ENCODE measurements around the gene OSTF1. TPM values are rescaled to one million over a fixed set of nuclear protein-coding genes. Genes with fewer than 3 reads are reported as not detected.

OSTF1 gene
- total RNA-seq, 1 donor from 2014 or later = 69.7 TPM

DNA sequence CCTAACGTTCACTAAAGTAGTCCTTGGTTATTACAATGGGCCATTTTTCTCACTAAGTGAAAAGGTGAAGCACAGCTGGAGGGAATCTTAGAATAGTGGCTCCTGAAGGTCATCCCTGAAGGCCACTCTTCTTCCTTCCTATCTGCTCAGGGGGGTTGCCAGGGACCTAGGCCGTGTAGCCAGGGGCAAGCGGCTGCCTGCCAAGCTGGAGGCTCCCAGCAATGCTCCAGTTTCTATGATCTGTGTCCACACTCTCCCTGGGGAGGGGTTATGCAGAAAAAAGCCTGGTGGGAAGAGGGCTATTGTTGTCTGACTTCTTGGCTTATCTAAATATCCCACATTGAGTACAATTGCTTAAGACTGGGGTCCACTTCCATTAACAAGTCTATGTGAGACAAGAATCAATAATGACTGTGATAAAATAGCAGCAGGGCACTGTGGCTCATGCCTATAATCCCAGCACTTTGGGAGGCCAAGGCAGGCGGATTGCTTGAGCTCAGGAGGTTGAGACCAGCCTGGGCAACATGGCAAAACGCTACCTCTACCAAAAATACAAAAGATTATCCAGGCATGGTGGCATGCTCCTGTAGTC is 4.1 kb upstream of the OSTF1 start:
- DNase-seq (ENCODE audit: low spot score) = no peak

DNA sequence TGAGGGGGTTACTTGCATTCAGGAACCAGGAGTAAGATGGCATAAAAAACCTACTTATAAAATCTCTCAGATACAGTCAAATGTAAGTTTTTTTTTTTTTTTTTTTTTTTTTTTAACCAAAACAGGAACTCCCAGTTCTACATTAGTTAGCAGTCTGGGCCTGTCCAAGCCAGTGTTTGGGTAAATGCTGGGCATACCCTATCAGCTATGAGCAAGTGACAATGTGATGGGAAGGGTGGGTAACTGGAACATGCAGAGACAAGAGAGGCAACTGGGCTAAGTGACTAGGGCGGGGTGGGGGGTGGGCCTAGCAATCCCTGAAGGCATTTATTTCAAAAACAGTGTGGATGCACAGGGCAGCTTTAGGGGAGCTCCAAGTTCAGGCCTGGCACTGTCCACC is 2.7 kb upstream of the OSTF1 start:
- no peak for DNase-seq (ENCODE audit: low spot score)

DNA sequence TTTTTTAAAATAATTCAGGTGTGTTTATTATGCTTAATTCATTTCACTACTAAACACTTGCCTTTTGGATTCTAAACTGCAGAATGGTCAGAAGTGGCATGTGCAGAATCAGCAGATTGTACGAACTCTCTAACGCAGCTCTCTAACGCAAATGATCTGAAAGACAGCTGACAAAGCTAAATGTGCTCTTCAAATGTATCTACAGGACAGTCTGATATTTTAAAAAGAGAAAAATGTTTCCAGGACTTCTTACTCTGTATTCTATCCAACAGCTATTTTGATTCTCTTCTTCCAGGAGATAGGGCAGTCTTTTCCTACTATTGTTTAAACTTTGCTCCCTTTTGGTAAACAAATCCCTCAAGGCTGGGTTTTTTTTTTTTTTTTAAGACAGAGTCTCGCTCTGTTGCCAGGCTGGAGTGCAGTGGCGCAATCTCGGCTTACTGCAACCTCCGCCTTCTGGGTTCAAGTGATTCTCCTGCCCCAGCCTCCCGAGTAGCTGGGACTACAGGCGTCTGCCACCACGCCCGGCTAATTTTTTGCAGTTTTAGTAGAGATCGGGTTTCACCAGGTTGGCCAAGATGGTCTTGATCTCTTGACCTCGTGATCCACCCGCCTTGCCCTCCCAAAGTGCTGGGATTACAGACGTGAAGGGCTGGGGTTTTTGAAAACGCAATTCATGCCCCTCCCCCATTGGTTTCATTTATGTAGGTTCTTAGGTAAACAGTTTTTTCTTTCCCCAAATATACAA is 1.6 kb upstream of the OSTF1 start:
- no peak for DNase-seq (ENCODE audit: low spot score)

DNA sequence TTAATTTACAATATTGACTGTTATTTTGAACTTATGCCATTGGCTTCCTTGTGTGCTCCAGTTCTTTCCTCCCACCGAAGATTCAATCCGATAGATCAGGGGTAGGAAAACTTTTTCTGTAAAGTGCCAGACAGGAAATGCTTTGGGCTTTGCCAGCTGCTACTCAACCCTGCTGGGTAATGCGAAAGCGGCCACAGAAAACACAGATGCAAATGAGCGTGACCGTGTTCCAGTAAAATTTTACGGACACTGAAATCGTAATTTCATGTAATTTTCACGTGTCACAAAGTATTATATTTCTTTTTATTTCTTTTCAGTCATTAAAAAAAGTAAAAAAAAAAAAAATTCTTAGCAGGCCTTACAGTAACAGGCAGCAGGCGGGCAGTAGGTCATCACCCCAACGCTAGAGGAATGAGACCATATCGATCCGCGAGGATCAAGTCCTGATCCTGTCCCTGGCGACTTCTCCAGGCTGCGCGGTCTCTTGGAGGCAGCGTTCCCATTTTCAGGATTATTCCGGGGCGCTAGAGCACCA is 958 bp upstream of the OSTF1 start:
- no peak for DNase-seq (ENCODE audit: low spot score)

- no peak for DNase-seq (ENCODE audit: low spot score)
Measured at GRCh38 chr9:75088646-75089372, 495 bp downstream of the OSTF1 start.

DNA sequence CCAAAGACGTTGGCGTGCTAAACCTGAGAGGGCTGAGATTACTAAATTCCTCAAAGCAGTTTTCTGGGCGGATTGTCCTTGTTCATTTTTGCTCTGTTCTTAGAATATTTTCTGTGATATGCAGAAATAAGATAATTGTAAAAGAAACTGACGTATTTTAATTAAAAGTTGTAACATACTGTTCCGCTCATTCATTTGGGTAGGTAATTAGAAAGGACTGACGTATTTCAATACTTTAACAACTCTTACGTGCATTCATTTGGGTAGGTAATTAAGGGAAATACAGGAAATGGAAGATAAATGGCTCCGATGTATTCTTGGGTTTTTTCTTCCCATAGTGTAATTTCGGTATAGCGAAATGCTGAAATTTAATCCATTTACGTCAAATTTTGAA is 1.1 kb downstream of the OSTF1 start:
- DNase-seq (ENCODE audit: low spot score) = no peak

DNA sequence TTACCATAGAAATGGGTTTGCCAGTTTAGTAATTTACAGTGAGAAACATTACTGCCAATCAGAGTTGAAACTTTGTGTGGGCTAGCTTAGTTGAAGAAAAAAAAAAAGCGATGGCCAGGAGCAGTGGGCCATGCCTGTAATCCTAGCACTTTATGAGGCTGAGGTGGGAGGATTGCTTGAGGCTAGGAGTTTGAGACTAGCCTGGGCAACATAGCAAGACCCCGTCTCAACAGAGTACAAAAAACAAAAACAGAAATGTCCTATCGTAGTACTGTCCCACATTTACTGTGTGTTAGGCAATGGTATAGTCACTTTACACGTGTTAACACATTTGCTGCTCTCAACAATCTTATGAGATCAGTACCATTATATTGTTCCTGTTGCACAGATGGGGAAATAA is 2.3 kb downstream of the OSTF1 start:
- no peak for DNase-seq (ENCODE audit: low spot score)

GRCh38 chr9:75092766-75093165 is 4.5 kb downstream of the OSTF1 start:
- no peak for DNase-seq (ENCODE audit: low spot score)

DNA sequence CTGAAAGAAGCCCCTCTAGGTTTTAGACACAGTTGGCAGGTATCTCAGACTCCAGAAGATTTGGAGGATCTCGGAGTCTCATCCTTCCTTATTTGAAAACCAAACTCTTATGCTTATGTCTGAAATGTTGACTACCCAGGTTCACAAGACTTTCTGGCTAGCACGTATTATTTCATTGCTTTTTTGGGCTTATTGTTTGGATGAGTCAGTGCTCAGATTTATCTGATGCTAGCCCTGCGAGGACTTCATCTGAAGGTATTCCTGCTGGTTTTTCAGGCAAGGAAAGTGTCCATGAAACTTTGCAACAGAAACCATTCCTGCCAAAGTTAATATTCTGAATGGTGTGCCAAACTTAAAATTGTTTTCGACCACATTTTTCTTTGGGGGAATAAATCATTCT is 8.5 kb downstream of the OSTF1 start:
- no peak for DNase-seq (ENCODE audit: low spot score)

GRCh38 chr9:75101004-75101588 is 12.8 kb downstream of the OSTF1 start:
- no peak for DNase-seq (ENCODE audit: low spot score)

- DNase-seq (ENCODE audit: low spot score) = no peak
Measured at GRCh38 chr9:75102177-75102790, 14.0 kb downstream of the OSTF1 start.

DNA sequence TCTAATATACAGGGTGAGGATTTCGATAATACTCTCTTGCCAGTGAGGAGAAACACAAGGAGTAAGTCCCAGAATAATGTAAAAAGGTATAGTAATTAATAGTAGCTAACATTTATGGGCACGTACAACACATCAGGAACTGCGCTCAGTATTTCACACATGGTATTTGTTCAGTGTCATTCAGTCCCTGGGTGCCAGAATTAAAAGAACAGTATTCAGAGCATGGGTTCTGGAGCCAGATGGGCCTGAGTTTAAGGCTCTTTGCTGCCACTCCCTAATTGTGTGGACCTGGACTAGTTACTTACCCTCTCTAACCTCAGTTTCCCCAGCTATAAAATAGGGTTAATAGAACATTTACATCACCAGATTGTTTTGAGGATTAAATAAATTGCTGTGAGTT is 16.3 kb downstream of the OSTF1 start:
- no peak for DNase-seq (ENCODE audit: low spot score)

DNA sequence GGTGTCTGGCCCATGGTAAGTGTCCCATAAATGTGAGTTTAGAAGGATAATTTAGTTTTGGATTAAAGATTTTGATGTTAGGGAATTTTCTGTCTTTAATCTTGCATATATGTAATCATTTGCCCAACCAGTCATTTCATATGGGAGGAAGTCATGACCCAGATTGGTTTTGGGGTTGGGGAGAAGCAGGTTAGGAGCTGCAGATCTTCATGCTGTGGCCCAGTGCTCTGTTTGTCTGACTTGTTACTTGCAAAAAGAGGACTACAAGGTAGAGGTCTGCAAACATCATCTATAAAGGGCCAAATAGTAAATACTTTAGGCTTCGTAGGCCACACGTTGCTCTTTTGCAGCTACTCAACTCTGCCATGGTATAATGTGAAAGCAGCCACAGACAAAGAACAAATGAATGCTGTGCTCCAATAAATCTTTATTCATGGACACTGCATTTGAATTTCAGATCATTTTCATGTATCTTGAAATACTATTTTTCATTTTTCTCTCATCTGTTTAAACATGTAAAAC is 16.8 kb downstream of the OSTF1 start:
- no peak for DNase-seq (ENCODE audit: low spot score)

GRCh38 chr9:75105841-75106240 is 17.5 kb downstream of the OSTF1 start:
- no peak for DNase-seq (ENCODE audit: low spot score)

- no peak for DNase-seq (ENCODE audit: low spot score)
Measured at GRCh38 chr9:75106857-75107256, 18.5 kb downstream of the OSTF1 start.

- DNase-seq (ENCODE audit: low spot score) = no peak
Measured at GRCh38 chr9:75108571-75108970, 20.3 kb downstream of the OSTF1 start.

GRCh38 chr9:75109210-75109839 is 21.0 kb downstream of the OSTF1 start:
- no peak for DNase-seq (ENCODE audit: low spot score)

DNA sequence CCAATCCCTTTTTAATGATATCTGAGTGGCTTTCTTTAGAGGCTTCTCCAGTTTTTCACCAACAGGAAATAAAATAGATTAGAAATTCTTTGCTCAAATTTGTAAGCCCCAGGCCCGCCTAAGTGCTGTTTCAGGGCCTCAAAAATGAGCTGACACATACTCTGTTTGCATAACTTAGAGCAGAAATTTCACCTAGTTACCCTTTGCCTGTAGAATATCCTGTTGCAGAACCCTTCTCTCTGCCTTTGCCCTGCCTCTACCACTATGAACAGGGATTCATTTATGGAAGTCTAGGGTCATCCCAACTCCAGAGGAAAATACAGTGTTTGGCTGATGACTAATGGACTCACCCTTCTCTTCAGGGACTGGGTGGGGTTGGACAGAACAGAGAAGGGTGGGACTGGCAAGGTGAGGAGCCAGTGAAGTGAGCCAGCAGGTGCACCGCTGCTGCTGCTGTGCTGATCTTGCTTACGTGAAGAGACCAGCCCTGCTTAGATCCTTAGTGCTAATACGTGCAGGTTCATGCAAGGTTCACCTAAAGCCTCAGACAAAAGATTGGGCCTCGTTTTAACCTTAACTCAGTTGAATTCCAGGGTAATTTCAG is 22.8 kb downstream of the OSTF1 start:
- DNase-seq (ENCODE audit: low spot score) = no peak

- no peak for DNase-seq (ENCODE audit: low spot score)
Measured at GRCh38 chr9:75112789-75113188, 24.5 kb downstream of the OSTF1 start.

DNA sequence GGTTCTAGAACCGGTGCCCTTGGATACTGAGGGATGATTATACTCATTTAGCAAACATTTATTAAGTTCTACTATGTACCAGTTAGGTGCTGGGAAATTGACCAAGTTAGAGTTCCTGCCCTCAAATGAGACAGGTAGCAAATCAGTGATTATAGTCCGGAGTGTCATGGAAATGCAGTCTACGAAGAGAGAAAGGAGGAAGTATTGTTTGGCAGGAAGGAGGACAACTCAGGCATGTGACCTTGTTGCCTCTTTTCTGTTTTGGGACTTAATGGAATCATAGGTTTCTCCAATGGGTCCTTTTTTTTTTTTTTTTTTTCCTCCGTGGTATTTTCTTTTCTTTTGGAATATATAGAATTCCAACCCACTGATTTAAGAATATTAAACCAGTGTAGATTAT is 28.0 kb downstream of the OSTF1 start:
- DNase-seq (ENCODE audit: low spot score) = no peak
